ENCODE measurements around the gene ST6GALNAC2. TPM values are rescaled to one million over a fixed set of nuclear protein-coding genes. Genes with fewer than 3 reads are reported as not detected.
A peak's percentile ranks its signal among the peaks of the same experiment; 100 is the strongest.

The ST6GALNAC2 gene
- total RNA-seq, 1 experiment from 2014 or later: 23.0 TPM

DNA sequence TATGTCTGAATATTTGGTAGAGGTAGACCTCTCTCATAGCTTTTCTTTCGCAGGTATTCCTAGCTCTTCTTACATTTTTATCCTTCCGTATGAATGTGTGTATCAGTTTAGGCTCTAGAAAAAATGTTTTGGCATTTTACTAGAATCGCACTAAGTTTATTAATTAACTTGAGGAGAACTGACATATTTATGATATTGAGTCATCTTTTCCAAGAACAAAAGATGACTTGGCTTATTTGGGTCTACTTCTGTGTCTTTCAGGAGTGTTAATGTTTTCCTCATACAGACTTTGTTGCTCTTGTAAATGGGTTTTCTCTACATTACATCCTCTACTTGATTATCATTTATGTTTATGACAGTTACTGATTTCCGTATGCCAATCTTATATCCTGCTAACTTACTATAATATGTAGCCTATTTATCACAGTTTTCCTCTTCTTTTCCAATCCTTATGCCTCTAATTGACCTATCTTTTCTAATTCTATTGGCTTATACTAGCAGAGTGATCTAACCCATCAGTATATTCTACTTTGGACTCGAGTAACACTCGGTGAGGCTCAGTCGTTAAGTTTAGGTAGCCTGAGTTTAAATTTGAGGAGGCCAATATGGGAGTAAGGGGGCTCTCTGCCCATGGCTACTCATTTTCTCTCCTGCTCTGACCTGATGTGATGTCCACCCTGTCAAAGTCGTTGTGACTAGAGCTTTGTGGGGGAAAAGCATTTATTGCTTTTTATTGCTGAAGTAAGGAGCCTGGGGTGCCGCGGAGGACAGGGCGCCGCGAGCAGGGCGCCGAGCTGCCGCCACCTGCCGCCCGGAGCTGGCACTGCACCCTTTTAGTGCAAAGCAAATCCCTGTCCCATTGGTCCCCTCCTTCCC lies 37.8 kb upstream of the ST6GALNAC2 start:
- Histone ChIP-seq H3K4me1 (ENCODE audit: control insufficient read depth, insufficient read depth, low read length) (peaks cover 3% of the 10 kb centered on the region; the same call in 1 of the 2 replicates), H3K4me3 (ENCODE audit: low read depth in 2 of 2, low read length in 2 of 2) (peak overlapping the region in 1 of 2 experiments; percentile 29; a peak in 1 of 4 replicates), H3K9me3 (ENCODE audit: control insufficient read depth, insufficient read depth, low read depth, low read length) (no peaks in the 10 kb centered on the region), H3K27me3 (ENCODE audit: control insufficient read depth, insufficient read depth, low read length) (no peaks in the 10 kb centered on the region; the same call in 1 of the 2 replicates), H3K27ac (ENCODE audit: low read length) (peak overlapping the region; percentile 70; the same call in 1 of the 2 replicates), H3K36me3 (ENCODE audit: control insufficient read depth, insufficient read depth, low read length) (no peaks in the 10 kb centered on the region)
- ChIA-PET CTCF (interaction anchor here (0.5 to 3.1 kb wide), 14 partner anchors 11 to 178 kb away, joined by 3 to 9 read pairs (median 4); partner anchors contain the start of gene ST6GALNAC1), POLR2A (no interaction called here)
- no TSS peak for BruUV-seq (replicated peaks)
- in situ Hi-C loops (cut with HindIII; ENCODE audit: low pct_unique_long_range_greater_than_20kb, low sequenced_read_pairs) (no loop called here), intact Hi-C loops (cut with micrococcal nuclease; ENCODE audit: unreplicated experiment) (loop anchor here (5.0 to 10.0 kb wide), 2 partner anchors 59 to 101 kb away; a partner anchor contains a TSS)
- peak; percentile 30 for DNase-seq (ENCODE audit: low read depth, low spot score)
- ATAC-seq: peak; percentile 96
- TF ChIP-seq, protein P1, sequence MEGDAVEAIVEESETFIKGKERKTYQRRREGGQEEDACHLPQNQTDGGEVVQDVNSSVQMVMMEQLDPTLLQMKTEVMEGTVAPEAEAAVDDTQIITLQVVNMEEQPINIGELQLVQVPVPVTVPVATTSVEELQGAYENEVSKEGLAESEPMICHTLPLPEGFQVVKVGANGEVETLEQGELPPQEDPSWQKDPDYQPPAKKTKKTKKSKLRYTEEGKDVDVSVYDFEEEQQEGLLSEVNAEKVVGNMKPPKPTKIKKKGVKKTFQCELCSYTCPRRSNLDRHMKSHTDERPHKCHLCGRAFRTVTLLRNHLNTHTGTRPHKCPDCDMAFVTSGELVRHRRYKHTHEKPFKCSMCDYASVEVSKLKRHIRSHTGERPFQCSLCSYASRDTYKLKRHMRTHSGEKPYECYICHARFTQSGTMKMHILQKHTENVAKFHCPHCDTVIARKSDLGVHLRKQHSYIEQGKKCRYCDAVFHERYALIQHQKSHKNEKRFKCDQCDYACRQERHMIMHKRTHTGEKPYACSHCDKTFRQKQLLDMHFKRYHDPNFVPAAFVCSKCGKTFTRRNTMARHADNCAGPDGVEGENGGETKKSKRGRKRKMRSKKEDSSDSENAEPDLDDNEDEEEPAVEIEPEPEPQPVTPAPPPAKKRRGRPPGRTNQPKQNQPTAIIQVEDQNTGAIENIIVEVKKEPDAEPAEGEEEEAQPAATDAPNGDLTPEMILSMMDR (IDR thresholded peaks at IDR 0.05): peak; percentile 99
- TF ChIP-seq SIN3A (IDR thresholded peaks at IDR 0.05; ENCODE audit: borderline replicate concordance, insufficient read depth, low read depth, low read length): no peak
- TF ChIP-seq, protein P2, sequence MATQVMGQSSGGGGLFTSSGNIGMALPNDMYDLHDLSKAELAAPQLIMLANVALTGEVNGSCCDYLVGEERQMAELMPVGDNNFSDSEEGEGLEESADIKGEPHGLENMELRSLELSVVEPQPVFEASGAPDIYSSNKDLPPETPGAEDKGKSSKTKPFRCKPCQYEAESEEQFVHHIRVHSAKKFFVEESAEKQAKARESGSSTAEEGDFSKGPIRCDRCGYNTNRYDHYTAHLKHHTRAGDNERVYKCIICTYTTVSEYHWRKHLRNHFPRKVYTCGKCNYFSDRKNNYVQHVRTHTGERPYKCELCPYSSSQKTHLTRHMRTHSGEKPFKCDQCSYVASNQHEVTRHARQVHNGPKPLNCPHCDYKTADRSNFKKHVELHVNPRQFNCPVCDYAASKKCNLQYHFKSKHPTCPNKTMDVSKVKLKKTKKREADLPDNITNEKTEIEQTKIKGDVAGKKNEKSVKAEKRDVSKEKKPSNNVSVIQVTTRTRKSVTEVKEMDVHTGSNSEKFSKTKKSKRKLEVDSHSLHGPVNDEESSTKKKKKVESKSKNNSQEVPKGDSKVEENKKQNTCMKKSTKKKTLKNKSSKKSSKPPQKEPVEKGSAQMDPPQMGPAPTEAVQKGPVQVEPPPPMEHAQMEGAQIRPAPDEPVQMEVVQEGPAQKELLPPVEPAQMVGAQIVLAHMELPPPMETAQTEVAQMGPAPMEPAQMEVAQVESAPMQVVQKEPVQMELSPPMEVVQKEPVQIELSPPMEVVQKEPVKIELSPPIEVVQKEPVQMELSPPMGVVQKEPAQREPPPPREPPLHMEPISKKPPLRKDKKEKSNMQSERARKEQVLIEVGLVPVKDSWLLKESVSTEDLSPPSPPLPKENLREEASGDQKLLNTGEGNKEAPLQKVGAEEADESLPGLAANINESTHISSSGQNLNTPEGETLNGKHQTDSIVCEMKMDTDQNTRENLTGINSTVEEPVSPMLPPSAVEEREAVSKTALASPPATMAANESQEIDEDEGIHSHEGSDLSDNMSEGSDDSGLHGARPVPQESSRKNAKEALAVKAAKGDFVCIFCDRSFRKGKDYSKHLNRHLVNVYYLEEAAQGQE (IDR thresholded peaks at IDR 0.05; ENCODE audit: insufficient read depth in 1 of 2, low read depth in 2 of 2, low read length in 1 of 2): no peak

DNA sequence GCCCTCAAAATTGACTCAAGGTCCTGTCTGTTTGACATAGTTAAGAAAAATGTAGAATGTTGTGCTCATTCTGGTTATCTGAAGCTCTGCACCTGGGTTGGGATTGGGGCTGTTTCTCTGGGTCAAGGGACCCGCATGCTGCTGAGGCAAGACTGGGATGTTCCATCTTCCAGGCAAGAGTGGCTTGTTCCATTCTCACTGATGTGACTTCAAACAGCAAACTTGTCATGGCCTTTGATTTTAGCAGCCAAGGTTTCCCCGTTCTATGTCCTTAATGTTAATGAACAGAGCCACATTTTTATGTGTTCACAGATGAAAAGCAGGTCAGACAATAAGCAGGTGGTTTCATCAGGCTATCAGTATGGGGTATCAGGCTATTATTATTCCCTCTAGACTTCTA lies 32.2 kb upstream of the ST6GALNAC2 start:
- Histone ChIP-seq H3K27ac (ENCODE audit: low read length) (no peak overlapping the region), H3K4me3 (ENCODE audit: low read depth in 2 of 2, low read length in 2 of 2) (no peak overlapping the region), H3K9me3 (ENCODE audit: control insufficient read depth, insufficient read depth, low read depth, low read length) (no peaks in the 10 kb centered on the region), H3K27me3 (ENCODE audit: control insufficient read depth, insufficient read depth, low read length) (no peaks in the 10 kb centered on the region), H3K36me3 (ENCODE audit: control insufficient read depth, insufficient read depth, low read length) (no peaks in the 10 kb centered on the region), H3K4me1 (ENCODE audit: control insufficient read depth, insufficient read depth, low read length) (no peaks in the 10 kb centered on the region)
- BruUV-seq (replicated peaks): no TSS peak
- ChIA-PET CTCF (no interaction called here), POLR2A (no interaction called here)
- ATAC-seq: no peak
- intact Hi-C loops (cut with micrococcal nuclease; ENCODE audit: unreplicated experiment) (no loop called here), in situ Hi-C loops (cut with HindIII; ENCODE audit: low pct_unique_long_range_greater_than_20kb, low sequenced_read_pairs) (no loop called here)
- no peak for DNase-seq (ENCODE audit: low read depth, low spot score)
- TF ChIP-seq SIN3A (IDR thresholded peaks at IDR 0.05; ENCODE audit: borderline replicate concordance, insufficient read depth, low read depth, low read length): no peak
- TF ChIP-seq, protein P1 (IDR thresholded peaks at IDR 0.05): no peak
- TF ChIP-seq, protein P2 (IDR thresholded peaks at IDR 0.05; ENCODE audit: insufficient read depth in 1 of 2, low read depth in 2 of 2, low read length in 1 of 2): no peak
- no peak for TF ChIP-seq TCF7L2 (IDR thresholded peaks at IDR 0.05; ENCODE audit: low read depth, low read length)
- no peak for TF ChIP-seq POLR2AphosphoS5 (IDR thresholded peaks at IDR 0.05; ENCODE audit: low read depth, low read length)

Measured in Panc1 (cell line).